ENCODE results near the gene C7orf57.

The C7orf57 gene

DNA sequence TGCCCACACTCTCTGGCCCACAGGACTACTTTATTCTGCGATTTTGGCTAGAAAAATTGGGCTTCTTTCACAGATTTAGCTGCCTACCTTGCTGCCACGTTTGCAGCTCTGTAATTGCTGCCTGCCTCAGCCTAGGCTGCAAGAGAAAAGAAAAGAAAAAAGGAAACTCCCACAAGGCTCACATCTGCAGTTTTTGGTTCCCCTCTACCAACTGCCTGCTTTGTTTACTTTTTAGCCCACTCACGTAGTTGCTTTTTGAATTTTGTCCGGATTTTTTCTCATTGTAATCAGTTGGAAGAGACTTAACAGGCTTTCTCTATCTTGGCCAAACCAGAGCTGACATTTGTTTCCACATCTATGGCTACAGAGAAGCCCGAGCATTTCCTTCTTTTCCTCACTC is 30.7 kb upstream of the C7orf57 start:
- no peaks in the 10 kb centered on the region for H3K36me3 ChIP-seq (ENCODE audit: control insufficient read depth, insufficient read depth, low read length)
- peaks cover 7% of the 10 kb centered on the region for H3K9me3 ChIP-seq (ENCODE audit: control insufficient read depth, low read length)
- 69 to 77% methylated on average over 4 of the region's 5 CpGs for WGBS, 2 experiments (ENCODE audit: insufficient coverage in 2 of 2)
- no peak overlapping the region for H3K4me3 ChIP-seq (ENCODE audit: extremely low read depth, insufficient read depth, low read length, poor library complexity, severe bottlenecking)
- no peaks in the 10 kb centered on the region for H3K4me1 ChIP-seq (ENCODE audit: control insufficient read depth, insufficient read depth, low read length, poor library complexity, severe bottlenecking)
- no peak overlapping the region for H3K27ac ChIP-seq (ENCODE audit: low read depth, low read length, severe bottlenecking)

DNA sequence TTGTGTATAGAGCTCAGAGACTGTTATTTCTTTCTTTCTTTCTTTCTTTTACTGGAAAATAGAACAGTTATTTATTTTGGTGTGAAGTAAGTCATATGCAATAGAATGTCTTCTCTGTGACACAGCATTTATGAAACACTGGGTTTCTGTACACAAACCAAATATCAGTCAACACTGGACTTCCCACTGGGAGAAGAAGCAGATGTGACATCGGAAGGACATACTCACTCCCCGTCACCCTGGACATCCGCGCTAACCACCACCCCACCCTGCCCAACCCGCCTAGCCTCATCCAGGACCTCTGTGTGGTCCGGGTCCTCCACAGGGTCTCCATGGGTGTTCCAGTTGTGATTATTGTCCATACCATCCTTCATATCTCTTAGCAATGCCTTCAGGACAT is 28.5 kb upstream of the C7orf57 start:
- Histone ChIP-seq H3K9me3 (ENCODE audit: control insufficient read depth, low read length) (peaks cover 7% of the 10 kb centered on the region), H3K27ac (ENCODE audit: low read depth, low read length, severe bottlenecking) (no peak overlapping the region), H3K4me3 (ENCODE audit: extremely low read depth, insufficient read depth, low read length, poor library complexity, severe bottlenecking) (no peak overlapping the region), H3K36me3 (ENCODE audit: control insufficient read depth, insufficient read depth, low read length) (no peaks in the 10 kb centered on the region), H3K4me1 (ENCODE audit: control insufficient read depth, insufficient read depth, low read length, poor library complexity, severe bottlenecking) (no peaks in the 10 kb centered on the region)
- 94 to 95% methylated on average over 4 to 6 of the region's 6 CpGs for WGBS, 2 experiments (ENCODE audit: insufficient coverage in 2 of 2)

DNA sequence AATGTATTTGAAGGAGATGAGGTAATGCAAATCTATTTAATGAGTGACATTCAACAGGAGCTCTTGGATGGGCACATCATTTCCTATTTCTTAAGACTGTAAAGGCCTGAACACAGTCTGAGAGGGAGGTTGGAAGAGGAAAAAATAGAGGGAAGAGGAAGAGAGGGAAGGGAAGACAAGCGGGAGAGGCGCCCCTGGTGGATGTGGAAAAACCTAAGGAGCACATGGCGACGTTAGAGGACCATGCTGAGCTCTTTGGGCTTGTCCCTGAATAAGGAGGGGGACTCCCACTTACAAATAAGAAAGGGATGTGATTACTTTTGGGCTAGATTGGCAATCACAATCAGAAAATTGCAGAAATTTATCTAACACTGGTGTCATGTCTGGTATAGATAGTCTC is 26.1 kb upstream of the C7orf57 start:
- H3K4me1 ChIP-seq (ENCODE audit: control insufficient read depth, insufficient read depth, low read length, poor library complexity, severe bottlenecking): no peaks in the 10 kb centered on the region
- no peaks in the 10 kb centered on the region for H3K36me3 ChIP-seq (ENCODE audit: control insufficient read depth, insufficient read depth, low read length)
- H3K9me3 ChIP-seq (ENCODE audit: control insufficient read depth, low read length): no peaks in the 10 kb centered on the region
- WGBS, 2 experiments (ENCODE audit: insufficient coverage in 2 of 2): 83 to 93% methylated on average over 3 to 4 of the region's 4 CpGs
- H3K4me3 ChIP-seq (ENCODE audit: extremely low read depth, insufficient read depth, low read length, poor library complexity, severe bottlenecking): no peak overlapping the region
- H3K27ac ChIP-seq (ENCODE audit: low read depth, low read length, severe bottlenecking): no peak overlapping the region

DNA sequence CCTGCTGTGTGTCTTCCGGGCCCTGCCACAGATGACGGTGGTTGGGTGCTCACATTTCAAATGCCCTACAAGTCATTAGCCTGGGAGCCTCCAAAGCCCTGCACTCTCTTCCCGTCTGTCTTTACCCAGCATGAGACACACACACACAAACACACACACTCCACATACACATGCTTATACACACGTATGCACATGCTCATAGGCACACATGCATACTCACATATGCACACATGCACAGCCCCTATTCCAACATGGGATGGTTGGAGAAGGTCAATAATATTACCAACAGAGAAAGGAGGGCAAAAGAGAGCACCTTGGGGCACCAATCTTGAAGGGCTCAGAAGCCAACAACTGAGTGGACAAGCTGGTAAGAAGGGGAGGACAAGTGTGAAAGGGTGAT is 25.4 kb upstream of the C7orf57 start:
- Histone ChIP-seq H3K27ac (ENCODE audit: low read depth, low read length, severe bottlenecking) (no peak overlapping the region), H3K9me3 (ENCODE audit: control insufficient read depth, low read length) (no peaks in the 10 kb centered on the region), H3K4me3 (ENCODE audit: extremely low read depth, insufficient read depth, low read length, poor library complexity, severe bottlenecking) (no peak overlapping the region), H3K36me3 (ENCODE audit: control insufficient read depth, insufficient read depth, low read length) (no peaks in the 10 kb centered on the region), H3K4me1 (ENCODE audit: control insufficient read depth, insufficient read depth, low read length, poor library complexity, severe bottlenecking) (no peaks in the 10 kb centered on the region)
- WGBS, 2 experiments (ENCODE audit: insufficient coverage in 2 of 2): 87 to 100% methylated on average over 3 to 4 of the region's 4 CpGs

DNA sequence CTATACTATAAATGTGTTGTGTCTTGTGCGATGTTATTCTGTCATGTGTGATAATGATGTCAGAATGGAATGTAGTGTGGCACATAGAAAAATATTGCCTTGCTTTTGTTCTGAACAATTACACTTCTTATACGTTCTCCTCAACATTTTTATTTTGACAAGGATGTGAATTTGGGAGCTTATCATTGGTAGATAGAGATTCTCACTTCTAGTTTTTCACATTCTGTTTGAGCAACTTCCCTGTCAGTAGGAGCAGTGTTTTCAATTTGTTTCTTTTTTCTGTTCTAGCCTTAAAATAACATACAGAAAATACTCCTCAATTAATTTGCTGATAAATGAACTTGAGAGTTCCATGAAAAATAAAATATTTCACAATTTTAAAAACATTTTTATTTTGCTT is 24.0 kb upstream of the C7orf57 start:
- Histone ChIP-seq H3K9me3 (ENCODE audit: control insufficient read depth, low read length) (no peaks in the 10 kb centered on the region), H3K4me1 (ENCODE audit: control insufficient read depth, insufficient read depth, low read length, poor library complexity, severe bottlenecking) (no peaks in the 10 kb centered on the region), H3K4me3 (ENCODE audit: extremely low read depth, insufficient read depth, low read length, poor library complexity, severe bottlenecking) (no peak overlapping the region), H3K27ac (ENCODE audit: low read depth, low read length, severe bottlenecking) (no peak overlapping the region), H3K36me3 (ENCODE audit: control insufficient read depth, insufficient read depth, low read length) (no peaks in the 10 kb centered on the region)
- no CpG with 5 or more reads among the region's 2 CpGs for WGBS, 2 experiments (ENCODE audit: insufficient coverage in 2 of 2)

DNA sequence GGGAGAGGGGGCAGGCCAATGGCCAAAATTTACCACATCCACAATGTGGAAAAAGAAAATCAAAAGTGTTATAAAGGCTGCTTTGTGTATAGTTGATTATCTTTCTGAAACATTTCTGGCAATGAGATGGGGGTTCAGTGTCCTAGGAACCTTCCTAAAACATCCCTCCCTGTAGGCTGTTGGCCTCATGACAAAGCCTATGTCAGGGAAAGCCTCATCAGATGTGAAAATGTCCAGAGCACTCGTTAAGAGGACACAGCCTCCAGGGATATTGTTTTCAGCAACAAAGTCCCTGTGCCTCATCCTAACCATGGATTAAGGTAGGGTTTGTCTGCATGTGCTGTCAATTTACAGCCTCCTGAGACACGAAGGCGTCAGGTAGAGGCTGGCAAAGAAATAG is 23.4 kb upstream of the C7orf57 start:
- 94% methylated on average over 3 of the region's 3 CpGs; no CpG with 5 or more reads in 1 of the 2 experiments for WGBS, 2 experiments (ENCODE audit: insufficient coverage in 2 of 2)

DNA sequence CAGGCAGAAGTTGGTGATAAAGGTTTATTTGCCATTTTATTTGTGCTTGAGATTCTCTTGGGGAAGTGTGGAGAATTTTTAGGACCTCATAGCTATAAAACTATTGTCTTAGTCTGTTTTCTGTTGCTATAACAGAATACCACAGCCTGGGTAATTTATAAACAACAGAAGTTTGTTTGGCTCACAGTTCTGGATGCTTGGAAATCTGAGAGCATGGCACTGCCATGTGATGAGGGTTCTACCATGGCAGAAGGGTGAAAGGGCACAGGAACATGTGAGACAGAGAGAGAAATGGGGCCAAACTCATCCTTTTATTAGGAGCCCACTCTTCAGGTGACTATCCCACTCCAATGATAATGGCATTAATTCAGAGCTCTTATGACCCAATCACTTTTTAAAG is 18.7 kb upstream of the C7orf57 start:
- Histone ChIP-seq H3K36me3 (ENCODE audit: control insufficient read depth, insufficient read depth, low read length) (no peaks in the 10 kb centered on the region), H3K4me1 (ENCODE audit: control insufficient read depth, insufficient read depth, low read length, poor library complexity, severe bottlenecking) (no peaks in the 10 kb centered on the region), H3K4me3 (ENCODE audit: extremely low read depth, insufficient read depth, low read length, poor library complexity, severe bottlenecking) (no peak overlapping the region), H3K9me3 (ENCODE audit: control insufficient read depth, low read length) (no peaks in the 10 kb centered on the region), H3K27ac (ENCODE audit: low read depth, low read length, severe bottlenecking) (no peak overlapping the region)

More for the DNA sequence above, 23.4 kb upstream of the C7orf57 start:
- no peak overlapping the region for H3K4me3 ChIP-seq (ENCODE audit: extremely low read depth, insufficient read depth, low read length, poor library complexity, severe bottlenecking)
- no peak overlapping the region for H3K27ac ChIP-seq (ENCODE audit: low read depth, low read length, severe bottlenecking)
- no peaks in the 10 kb centered on the region for H3K4me1 ChIP-seq (ENCODE audit: control insufficient read depth, insufficient read depth, low read length, poor library complexity, severe bottlenecking)
- H3K36me3 ChIP-seq (ENCODE audit: control insufficient read depth, insufficient read depth, low read length): no peaks in the 10 kb centered on the region
- no peaks in the 10 kb centered on the region for H3K9me3 ChIP-seq (ENCODE audit: control insufficient read depth, low read length)

DNA sequence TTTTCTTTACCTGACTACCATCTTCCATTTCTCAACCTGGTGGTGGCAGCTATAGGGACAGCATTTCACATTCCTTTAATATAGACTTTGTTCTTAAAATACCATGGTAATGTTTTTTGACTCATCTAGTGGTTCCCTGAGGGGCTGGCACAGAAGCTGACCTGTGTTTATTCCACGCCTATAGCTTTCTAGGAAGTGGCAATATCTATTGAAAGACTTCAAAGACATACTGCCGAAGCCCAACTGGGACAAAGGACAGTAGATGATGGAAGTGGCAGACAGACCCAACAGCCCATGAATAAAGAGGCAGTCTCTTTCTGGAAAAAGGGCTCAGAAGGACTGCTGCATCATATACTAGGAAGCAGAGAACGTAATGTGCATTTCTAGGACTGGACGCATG is 17.7 kb upstream of the C7orf57 start:
- H3K4me1 ChIP-seq (ENCODE audit: control insufficient read depth, insufficient read depth, low read length, poor library complexity, severe bottlenecking): no peaks in the 10 kb centered on the region
- H3K4me3 ChIP-seq (ENCODE audit: extremely low read depth, insufficient read depth, low read length, poor library complexity, severe bottlenecking): no peak overlapping the region
- no peaks in the 10 kb centered on the region for H3K36me3 ChIP-seq (ENCODE audit: control insufficient read depth, insufficient read depth, low read length)
- no peak overlapping the region for H3K27ac ChIP-seq (ENCODE audit: low read depth, low read length, severe bottlenecking)
- no peaks in the 10 kb centered on the region for H3K9me3 ChIP-seq (ENCODE audit: control insufficient read depth, low read length)
- 81 to 89% methylated on average over 3 of the region's 4 CpGs for WGBS, 2 experiments (ENCODE audit: insufficient coverage in 2 of 2)

DNA sequence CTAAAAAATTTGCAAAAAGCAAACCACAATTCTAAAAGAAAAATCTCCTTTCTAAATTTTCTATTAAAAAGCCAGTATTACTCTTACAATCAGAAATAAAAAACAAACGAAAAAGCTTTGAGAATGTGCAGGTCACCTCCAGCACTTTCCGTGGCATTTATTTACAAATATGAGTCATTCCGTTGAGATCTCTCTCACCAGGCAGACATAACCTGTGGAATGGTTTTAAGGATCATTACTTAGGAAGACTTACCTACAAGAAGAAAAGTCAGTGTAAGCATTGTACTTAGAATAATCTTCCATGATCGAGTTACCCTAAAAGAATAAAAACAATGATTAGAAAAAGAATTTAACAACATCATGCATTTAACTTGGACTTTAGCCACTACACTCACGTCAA is 9.7 kb upstream of the C7orf57 start:
- Histone ChIP-seq H3K4me1 (ENCODE audit: control insufficient read depth, insufficient read depth, low read length, poor library complexity, severe bottlenecking) (no peaks in the 10 kb centered on the region), H3K9me3 (ENCODE audit: control insufficient read depth, low read length) (no peaks in the 10 kb centered on the region), H3K36me3 (ENCODE audit: control insufficient read depth, insufficient read depth, low read length) (no peaks in the 10 kb centered on the region), H3K27ac (ENCODE audit: low read depth, low read length, severe bottlenecking) (no peak overlapping the region), H3K4me3 (ENCODE audit: extremely low read depth, insufficient read depth, low read length, poor library complexity, severe bottlenecking) (no peak overlapping the region)
- WGBS, 2 experiments (ENCODE audit: insufficient coverage in 2 of 2): 75 to 83% methylated on average over 1 to 2 of the region's 5 CpGs

DNA sequence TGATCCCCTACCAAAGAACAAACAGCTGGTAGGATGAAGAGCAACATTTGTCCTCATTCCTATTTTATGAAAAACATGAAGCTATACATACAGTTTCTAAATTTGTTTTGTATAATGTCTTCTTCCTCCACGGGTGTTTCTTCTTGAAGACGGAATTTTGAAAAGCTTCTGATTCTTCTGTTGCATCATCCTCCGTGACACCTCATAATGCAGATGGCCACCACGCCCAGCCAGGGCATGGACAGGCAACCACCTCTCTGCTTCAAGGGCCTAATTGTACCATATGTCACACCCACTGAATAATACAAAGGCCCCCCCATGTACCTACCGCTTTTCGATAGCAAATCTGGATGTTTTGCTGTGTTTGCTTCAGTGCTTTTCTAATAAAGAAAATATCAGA is 6.4 kb upstream of the C7orf57 start, which contains the start of gene SUN3:
TSS of gene SUN3 (minus strand) at position 170 of the 400 bp plus-strand sequence. CDS start at position 1, 169 bp downstream.
- Histone ChIP-seq H3K36me3 (ENCODE audit: control insufficient read depth, insufficient read depth, low read length) (no peaks in the 10 kb centered on the region), H3K27ac (ENCODE audit: low read depth, low read length, severe bottlenecking) (no peak within 1 kb of the TSS), H3K4me3 (ENCODE audit: extremely low read depth, insufficient read depth, low read length, poor library complexity, severe bottlenecking) (no peak within 1 kb of the TSS), H3K4me1 (ENCODE audit: control insufficient read depth, insufficient read depth, low read length, poor library complexity, severe bottlenecking) (no peaks in the 10 kb centered on the region), H3K9me3 (ENCODE audit: control insufficient read depth, low read length) (no peaks in the 10 kb centered on the region)
- WGBS, 2 experiments (ENCODE audit: insufficient coverage in 2 of 2): 80% methylated on average over 1 to 2 of the region's 6 CpGs

DNA sequence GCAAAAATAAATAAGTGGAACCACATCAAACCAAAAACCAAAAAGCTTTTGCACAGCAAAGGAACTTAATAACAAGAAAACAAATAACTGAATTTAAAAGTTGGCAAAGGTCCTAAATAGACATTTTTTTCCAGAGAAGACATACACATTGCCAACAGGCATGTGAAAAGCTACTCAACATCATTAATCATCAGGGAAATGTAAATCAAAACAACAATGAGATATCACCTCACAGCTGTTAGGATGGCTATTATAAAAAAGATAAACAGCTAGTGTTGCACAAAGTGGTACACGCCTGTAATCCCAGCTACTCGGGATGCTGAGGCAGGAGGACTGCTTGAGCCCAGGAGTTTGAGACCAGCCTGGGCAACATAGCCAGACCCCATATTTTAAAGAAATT is 4.2 kb upstream of the C7orf57 start:
- WGBS, 2 experiments (ENCODE audit: insufficient coverage in 2 of 2): no CpG with 5 or more reads among the region's 2 CpGs
- no peak overlapping the region for H3K4me3 ChIP-seq (ENCODE audit: extremely low read depth, insufficient read depth, low read length, poor library complexity, severe bottlenecking)
- H3K36me3 ChIP-seq (ENCODE audit: control insufficient read depth, insufficient read depth, low read length): no peaks in the 10 kb centered on the region

DNA sequence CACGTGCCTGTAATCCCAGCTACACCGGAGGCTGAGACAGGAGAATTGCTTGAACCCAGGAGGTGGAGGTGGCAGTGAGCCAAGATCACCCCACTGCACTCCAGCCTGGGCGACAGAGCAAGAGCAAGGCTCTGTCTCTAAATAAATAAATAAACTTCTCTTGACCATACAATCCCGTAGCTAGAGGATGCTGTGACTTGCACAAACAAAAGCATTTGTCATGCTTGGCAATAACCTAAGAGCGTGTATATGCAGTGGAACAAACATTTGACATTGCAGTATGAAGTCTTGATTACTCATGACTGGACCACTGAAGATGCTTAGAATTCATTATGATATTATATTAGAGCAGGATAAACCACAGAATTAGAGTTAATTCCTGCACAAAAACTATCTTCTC is 1.4 kb upstream of the C7orf57 start:
- H3K4me3 ChIP-seq (ENCODE audit: extremely low read depth, insufficient read depth, low read length, poor library complexity, severe bottlenecking): no peak overlapping the region
- no peak overlapping the region for H3K27ac ChIP-seq (ENCODE audit: low read depth, low read length, severe bottlenecking)
- H3K36me3 ChIP-seq (ENCODE audit: control insufficient read depth, insufficient read depth, low read length): no peaks in the 10 kb centered on the region
- no peaks in the 10 kb centered on the region for H3K9me3 ChIP-seq (ENCODE audit: control insufficient read depth, low read length)
- peaks cover 4% of the 10 kb centered on the region for H3K4me1 ChIP-seq (ENCODE audit: control insufficient read depth, insufficient read depth, low read length, poor library complexity, severe bottlenecking)
- 93 to 95% methylated on average over 3 to 4 of the region's 5 CpGs for WGBS, 2 experiments (ENCODE audit: insufficient coverage in 2 of 2)

More for the DNA sequence above, 4.2 kb upstream of the C7orf57 start:
- no peaks in the 10 kb centered on the region for H3K4me1 ChIP-seq (ENCODE audit: control insufficient read depth, insufficient read depth, low read length, poor library complexity, severe bottlenecking)
- no peaks in the 10 kb centered on the region for H3K9me3 ChIP-seq (ENCODE audit: control insufficient read depth, low read length)
- no peak overlapping the region for H3K27ac ChIP-seq (ENCODE audit: low read depth, low read length, severe bottlenecking)

All from mesodermal cell (in vitro differentiated cells).